Forelimb muscle (tissue), 1 donor: ENCODE results near the gene KLF13. TPM values are rescaled to one million over a fixed set of nuclear protein-coding genes. Genes with fewer than 3 reads are reported as not detected.

Experiments
- DNase-seq: peaks from one replicate; pipeline ENCODE4 v3.0.0-alpha.2; 2013; ENCODE audit warnings: low read depth
- polyA plus RNA-seq: library from polyadenylated mRNA; unstranded; fragments of 120-200 nt; gene quantifications from one replicate; pipeline ENCODE4 v1.2.1, GENCODE V29; 2013; ENCODE audit not compliant: insufficient read length

Gene KLF13
- polyA plus RNA-seq, 1 donor = 37.0 TPM

DNA sequence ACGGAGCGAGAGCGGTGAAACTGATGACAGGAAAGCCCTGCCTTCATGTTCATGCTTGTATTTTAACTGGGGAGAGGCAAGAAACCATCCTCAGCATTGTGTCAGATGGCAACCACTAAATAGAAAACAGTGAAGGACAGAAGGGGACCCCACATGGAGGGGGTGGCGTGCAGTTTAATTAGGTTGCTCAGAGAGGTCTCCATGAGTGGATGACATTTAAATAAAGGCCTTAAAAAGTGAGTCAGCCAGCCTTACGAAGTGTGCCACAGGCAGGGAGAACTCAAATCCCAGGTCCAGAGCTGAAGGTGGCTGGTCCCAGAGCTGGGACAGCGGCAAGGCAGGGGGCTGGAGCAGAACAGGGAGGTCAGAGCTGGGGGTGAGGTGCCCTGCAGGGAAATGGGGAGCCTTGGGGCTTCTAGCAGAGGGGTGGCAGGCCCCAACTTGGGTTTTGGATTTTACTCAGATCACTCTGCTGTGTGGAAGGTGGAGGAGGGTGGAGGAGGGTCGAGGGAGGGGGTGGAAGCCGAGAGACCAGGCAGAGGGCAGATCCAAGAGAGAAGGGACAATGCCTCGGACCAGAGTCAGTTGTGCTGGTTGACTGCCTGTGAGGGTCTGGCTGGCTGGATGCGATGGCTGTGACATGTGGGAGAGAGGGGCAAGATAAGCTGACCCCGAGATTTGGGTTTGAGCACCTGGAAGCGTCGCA is 73.7 kb downstream of the KLF13 start:
- DNase-seq = no peak

DNA sequence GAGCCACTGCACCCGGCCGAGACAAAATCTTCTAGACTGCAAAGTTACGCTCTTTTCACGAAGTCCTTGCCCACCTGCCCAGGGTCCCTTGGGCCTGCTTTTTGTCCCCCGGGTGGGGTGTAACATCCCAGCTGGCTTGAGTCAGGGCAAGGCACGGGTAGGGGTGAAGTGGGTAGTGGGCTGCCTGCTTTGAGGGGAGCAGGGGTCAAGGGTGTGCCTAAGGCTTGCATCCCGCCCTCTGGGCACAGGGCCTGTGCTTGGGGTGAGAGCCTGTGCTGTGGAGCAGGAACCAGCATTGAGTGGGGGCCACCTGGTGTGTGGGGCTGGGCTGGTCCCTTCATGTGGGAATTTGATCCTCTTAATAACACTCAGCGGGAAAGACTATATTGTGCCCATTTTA is 74.6 kb downstream of the KLF13 start:
- no peak for DNase-seq

- no peak for DNase-seq
Measured at GRCh38 chr15:31402003-31402402, 75.4 kb downstream of the KLF13 start.

DNA sequence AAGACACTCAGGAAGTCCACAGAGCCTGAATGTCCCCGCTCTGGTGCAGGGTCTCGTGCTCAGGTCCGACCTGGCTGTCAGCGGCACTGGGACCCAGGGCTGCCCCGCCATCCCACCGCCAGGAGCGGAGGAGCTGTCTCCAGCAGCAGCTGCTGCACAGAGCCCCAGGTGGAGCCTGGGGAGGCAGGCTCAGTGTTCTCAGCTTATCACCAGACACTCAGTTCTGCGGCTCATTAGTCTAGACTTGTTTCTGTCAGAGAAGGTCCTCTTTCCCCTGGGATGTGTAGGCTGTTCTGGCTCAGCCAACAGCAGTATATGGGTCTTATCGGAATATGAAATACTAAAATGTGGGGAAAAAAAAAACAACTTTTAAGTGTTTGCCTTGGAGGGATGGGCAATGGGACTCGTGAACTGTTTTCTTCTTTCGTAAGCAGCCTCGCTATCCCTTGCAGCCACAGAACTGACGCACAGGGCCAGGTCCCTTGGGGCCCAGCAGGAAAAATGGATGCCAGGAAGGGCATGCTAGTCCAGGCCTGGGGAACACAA is 75.9 kb downstream of the KLF13 start:
- DNase-seq = no peak

DNA sequence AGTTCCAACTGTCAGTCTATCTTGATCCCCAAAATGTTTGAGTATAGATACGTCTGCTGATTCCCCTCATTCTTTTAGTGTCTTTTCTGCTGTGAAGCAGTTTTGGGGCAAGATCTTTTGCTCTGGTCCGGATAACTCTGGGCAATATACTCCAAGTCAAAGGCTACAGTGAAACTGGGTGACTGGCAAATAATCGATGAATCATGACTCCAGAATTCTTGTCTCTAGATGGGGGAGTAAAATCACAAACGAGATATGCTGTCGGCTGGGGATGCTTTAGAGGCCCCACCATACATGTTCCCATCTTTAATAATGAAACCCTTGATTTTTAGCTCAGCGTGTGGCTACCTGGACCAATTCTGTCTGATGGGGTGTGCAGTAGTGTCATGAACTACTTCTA is 76.5 kb downstream of the KLF13 start:
- no peak for DNase-seq

GRCh38 chr15:31403606-31404005 is 77.0 kb downstream of the KLF13 start:
- DNase-seq = no peak

- no peak for DNase-seq
Measured at GRCh38 chr15:31404345-31404744, 77.7 kb downstream of the KLF13 start.

GRCh38 chr15:31405200-31405920 is 78.7 kb downstream of the KLF13 start:
- no peak for DNase-seq

GRCh38 chr15:31407376-31407775 is 80.7 kb downstream of the KLF13 start:
- DNase-seq = no peak

DNA sequence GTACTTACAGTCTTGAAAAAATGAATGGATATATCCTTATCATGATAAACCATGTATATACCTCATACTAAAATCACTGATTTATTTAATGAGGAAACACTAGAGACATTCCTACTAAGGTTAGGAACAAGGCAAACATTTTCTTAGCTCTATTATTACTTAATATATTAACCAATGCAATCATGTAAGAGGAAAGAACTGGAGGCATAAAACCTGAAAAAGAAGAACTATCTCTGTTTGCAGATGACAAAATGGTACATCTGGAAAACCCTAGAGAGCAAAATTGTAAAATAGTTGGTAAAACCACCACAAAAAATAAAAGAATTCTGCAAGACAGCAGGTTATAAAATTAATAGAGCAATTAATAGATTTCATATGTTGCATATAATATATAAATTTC is 81.2 kb downstream of the KLF13 start:
- DNase-seq = no peak

- DNase-seq = no peak
Measured at GRCh38 chr15:31408724-31409123, 82.1 kb downstream of the KLF13 start.

GRCh38 chr15:31409171-31409570 is 82.5 kb downstream of the KLF13 start:
- no peak for DNase-seq

GRCh38 chr15:31412824-31413223 is 86.2 kb downstream of the KLF13 start:
- no peak for DNase-seq

- DNase-seq = no peak
Measured at GRCh38 chr15:31415201-31415600, 88.6 kb downstream of the KLF13 start.

- DNase-seq = no peak
Measured at GRCh38 chr15:31419820-31420219, 93.2 kb downstream of the KLF13 start.

DNA sequence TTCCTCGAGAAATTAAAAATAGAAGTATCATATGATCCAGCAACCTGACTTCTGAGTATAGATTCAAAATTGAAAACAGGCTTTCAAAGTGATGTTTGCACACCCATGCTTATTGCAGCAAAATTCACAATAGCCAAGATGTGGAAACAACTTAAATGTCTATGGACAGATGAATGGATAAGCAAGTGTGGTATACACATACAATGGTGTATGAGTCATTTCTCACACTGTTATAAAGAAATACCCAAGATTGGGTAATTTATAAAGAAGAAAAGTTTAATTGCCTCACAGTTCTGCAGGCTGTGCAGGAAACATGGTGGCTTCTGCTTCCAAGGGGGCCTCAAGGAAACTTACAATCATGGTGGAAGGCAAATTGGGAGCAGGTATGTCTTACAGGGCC is 100.8 kb downstream of the KLF13 start:
- no peak for DNase-seq

Other genes starting within 250 kb of the KLF13 start
- gene TRPM1, start 225.1 kb upstream of the KLF13 start, polyA plus RNA-seq = not detected